Measurements from ENCODE around the gene ASXL1. TPM values are rescaled to one million over a fixed set of nuclear protein-coding genes. Genes with fewer than 3 reads are reported as not detected.
A peak's percentile ranks its signal among the peaks of the same experiment; 100 is the strongest.

ASXL1 gene
- polyA plus RNA-seq, 3 donors, result 19.3 to 42.7 (median 25.0) TPM

- H3K27ac ChIP-seq (ENCODE audit: low read depth, low read length), result no peak overlapping the region
- WGBS, 3 donors, result 73 to 95% (median 91%) methylated on average over 5 of the region's 5 CpGs
Observed at GRCh38 chr20:32479012-32479411, 120.9 kb downstream of the ASXL1 start.

- WGBS, 3 donors, result 13 to 38% (median 31%) methylated on average over 2 of the region's 2 CpGs
- no peak overlapping the region for H3K27ac ChIP-seq (ENCODE audit: low read depth, low read length)
Observed at GRCh38 chr20:32479697-32480171, 121.6 kb downstream of the ASXL1 start.

GRCh38 chr20:32480371-32481241 lies 122.5 kb downstream of the ASXL1 start:
- H3K27ac ChIP-seq (ENCODE audit: low read depth, low read length), result no peak overlapping the region
- WGBS, 3 donors, result 45 to 69% (median 60%) methylated on average over 12 of the region's 12 CpGs

- H3K27ac ChIP-seq (ENCODE audit: low read depth, low read length), result no peak overlapping the region
Observed at GRCh38 chr20:32481311-32482142, 123.4 kb downstream of the ASXL1 start.

GRCh38 chr20:32482143-32482441 lies 124.0 kb downstream of the ASXL1 start:
- H3K27ac ChIP-seq (ENCODE audit: low read depth, low read length), result no peak overlapping the region
- WGBS, 3 donors, result 1 to 12% (median 3%) methylated on average over 9 of the region's 9 CpGs

More at GRCh38 chr20:32481311-32482142, 123.4 kb downstream of the ASXL1 start:
- 19 to 26% (median 25%) methylated on average over 12 to 13 of the region's 13 CpGs for WGBS, 3 donors

GRCh38 chr20:32482442-32483261 lies 124.5 kb downstream of the ASXL1 start:
- peak overlapping the region; percentile 40 for H3K27ac ChIP-seq (ENCODE audit: low read depth, low read length)
- WGBS, 3 donors, result 1 to 2% (median 1%) methylated on average over 59 to 82 of the region's 82 CpGs

GRCh38 chr20:32483351-32484224 lies 125.5 kb downstream of the ASXL1 start:
- 1% methylated on average over 44 to 71 of the region's 79 CpGs for WGBS, 3 donors
- H3K27ac ChIP-seq (ENCODE audit: low read depth, low read length), result peak overlapping the region; percentile 40

- WGBS, 3 donors, result 0 to 1% (median 1%) methylated on average over 58 to 74 of the region's 74 CpGs
- peak overlapping the region; percentile 79 for H3K27ac ChIP-seq (ENCODE audit: low read depth, low read length)
Observed at GRCh38 chr20:32484225-32484957, 126.3 kb downstream of the ASXL1 start.

- H3K27ac ChIP-seq (ENCODE audit: low read depth, low read length), result no peak overlapping the region
- WGBS, 3 donors, result 2 to 4% (median 3%) methylated on average over 20 of the region's 20 CpGs
Observed at GRCh38 chr20:32484958-32485769, 127.0 kb downstream of the ASXL1 start.

- 49 to 72% (median 66%) methylated on average over 5 of the region's 5 CpGs for WGBS, 3 donors
- no peak overlapping the region for H3K27ac ChIP-seq (ENCODE audit: low read depth, low read length)
Observed at GRCh38 chr20:32485770-32486478, 127.8 kb downstream of the ASXL1 start.

GRCh38 chr20:32487381-32487780 lies 129.2 kb downstream of the ASXL1 start:
- no peak overlapping the region for H3K27ac ChIP-seq (ENCODE audit: low read depth, low read length)
- WGBS, 3 donors, result 75 to 85% (median 76%) methylated on average over 3 of the region's 3 CpGs

GRCh38 chr20:32488066-32488838 lies 130.1 kb downstream of the ASXL1 start:
- no peak overlapping the region for H3K27ac ChIP-seq (ENCODE audit: low read depth, low read length)
- 92 to 94% (median 94%) methylated on average over 7 of the region's 7 CpGs for WGBS, 3 donors

All from adipose tissue (tissue), 3 donors.